GM19193 (cell line): ENCODE results near the gene MEGF6.

Source experiments
- POLR2A ChIP-seq: IDR thresholded peaks from 4 replicates; pipeline ENCODE4 v1.6.1; 2011; ENCODE audit not compliant: insufficient read depth, insufficient read length; ENCODE audit errors: extremely low read depth

MEGF6 gene

DNA sequence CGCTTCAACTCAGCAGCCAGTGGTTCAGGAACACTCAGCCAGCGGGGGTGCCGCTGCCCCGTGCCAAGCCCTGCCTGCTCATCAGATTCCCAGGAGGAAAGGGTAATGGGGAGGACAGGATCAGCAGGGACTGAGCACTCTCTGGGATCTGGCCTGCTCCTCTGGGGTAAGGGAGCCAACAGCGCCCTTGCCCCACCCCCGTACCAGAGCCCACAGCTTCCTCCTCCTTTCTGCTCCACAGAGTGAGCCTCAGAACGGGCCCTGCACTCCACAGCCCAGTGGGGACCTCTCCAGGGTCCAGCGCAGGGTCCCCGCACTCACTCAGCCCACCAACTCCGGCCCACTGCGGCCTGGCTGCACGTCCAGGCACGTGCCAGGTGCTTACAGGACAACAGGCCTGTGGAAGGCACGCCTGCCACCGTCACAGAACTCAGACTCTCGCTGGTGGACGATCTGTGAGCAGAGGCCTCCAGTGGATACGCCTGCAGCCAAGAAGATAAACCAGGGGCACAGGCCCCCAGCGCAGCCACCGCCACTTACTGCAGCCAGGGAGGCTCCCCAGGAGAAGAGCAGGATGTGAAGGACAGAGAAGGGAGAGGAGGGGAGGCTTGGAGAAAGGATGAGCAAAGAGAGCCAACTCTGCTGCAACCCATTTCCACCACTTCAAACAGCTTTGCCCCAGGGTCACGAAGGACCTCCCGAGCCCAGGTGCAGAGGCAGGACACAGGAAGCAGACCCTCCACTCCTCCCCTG lies 2.1 kb downstream of the MEGF6 start:
- TF ChIP-seq POLR2A = no peak

DNA sequence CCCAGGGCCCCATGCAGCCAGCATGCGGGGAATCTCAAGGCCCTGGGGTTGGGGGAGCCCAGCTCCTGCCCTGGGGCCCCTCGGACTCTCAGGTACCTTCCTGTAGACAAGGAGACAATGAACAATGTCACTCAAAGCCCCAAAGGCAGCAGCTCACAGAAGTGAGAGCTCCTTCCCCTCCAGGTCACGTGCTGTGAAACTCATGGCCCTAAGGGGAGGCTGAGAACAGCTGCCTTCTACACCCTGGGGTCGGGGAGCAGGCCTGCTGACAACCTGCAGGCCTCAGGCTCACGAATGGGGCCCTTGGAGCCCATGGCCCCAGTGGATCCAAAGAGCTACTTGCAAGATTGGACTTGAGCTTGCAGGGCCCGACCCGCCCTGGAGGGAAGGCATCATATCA lies 3.2 kb downstream of the MEGF6 start:
- no peak for TF ChIP-seq POLR2A

DNA sequence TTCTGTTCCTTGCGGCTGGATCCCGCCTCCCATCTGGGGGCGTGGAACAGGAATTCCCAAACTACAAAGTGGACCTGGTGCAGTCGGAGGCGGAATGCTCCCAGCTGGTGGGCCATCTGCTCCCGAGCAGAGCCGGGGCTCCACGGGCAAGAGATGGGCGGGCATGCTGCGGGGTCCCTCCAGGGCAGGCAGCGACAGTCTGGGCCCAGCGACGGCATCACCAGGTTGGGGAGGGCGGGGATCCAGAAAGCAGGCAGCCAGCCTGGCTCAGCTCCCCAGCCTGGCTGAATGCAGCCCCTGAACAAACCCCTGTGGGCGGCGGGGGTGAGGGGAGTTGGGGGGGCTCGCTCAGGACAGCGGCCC lies 3.6 kb downstream of the MEGF6 start:
- no peak for TF ChIP-seq POLR2A

DNA sequence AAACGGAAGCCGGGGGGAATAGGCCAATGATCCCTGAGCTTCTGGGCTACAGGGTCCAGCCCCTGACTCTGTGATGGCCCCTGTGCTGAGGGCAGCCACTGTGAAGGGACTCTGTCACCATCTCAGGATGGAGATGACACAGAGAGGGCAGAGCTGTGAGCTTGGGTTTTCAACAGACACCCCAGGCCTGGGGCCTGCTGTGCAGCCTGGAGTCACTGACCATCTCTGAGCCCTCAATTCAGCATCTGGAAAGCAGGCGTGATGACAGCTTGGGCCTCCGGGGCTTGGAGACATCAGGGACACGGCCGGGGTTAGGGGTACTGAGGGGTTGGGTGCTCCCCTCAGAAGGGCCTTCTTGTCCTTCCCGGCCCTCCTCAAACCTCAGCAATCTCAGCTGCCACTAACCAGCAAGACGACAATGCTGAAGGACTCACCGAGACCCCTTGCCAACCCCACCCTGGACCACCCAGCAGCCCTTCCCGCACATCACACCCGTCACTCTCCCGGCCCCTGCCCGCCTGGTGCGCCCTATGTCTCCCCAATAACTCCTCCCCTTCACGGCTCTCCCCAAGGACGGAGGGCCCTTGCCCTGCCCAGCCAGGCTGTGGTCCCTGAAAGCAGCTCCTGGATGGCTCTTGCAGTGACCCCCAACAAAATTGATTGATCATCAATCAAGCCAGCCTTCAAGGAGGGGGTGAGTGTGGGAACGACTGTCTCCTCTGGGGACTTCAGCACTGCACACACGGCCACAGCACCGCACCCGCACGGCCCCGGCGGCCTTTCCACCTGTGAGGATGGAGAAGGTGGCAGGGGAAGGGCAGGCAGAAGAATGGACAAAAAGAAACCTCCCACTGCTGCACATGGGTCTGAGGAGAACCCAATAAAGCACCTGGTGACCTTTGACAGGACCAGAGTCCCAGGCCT lies 4.3 kb downstream of the MEGF6 start:
- TF ChIP-seq POLR2A = no peak

DNA sequence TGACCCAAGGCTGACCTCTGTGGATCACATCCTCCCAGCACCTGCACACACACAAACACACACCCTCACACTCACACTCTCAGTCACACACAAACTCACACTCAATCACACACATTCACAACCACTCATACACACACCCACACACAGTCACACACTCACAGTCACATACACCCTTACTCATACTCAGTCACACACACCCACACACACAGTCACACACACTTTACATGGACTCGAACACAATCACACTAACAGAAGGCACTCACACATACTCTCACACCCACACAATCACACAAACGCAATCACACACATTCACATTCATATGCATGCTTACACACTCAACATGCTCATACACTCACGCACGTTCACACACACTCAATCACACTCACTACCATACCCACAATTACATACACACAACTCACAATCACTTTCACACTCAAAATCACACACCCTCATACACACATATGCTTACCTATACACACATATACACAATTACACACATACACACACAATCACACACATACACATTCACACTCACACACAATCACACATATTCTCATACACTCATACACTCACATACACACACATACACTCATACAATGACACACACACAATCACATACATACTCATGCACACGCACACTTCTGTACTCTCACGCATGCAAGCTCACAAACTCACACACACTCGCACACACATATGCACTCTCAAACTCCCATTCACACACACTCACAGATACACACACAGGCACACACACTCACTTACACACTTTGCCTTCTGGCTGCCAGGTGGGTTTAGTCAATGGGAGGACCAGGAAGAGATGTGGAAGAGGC lies 6.1 kb downstream of the MEGF6 start:
- TF ChIP-seq POLR2A = no peak

DNA sequence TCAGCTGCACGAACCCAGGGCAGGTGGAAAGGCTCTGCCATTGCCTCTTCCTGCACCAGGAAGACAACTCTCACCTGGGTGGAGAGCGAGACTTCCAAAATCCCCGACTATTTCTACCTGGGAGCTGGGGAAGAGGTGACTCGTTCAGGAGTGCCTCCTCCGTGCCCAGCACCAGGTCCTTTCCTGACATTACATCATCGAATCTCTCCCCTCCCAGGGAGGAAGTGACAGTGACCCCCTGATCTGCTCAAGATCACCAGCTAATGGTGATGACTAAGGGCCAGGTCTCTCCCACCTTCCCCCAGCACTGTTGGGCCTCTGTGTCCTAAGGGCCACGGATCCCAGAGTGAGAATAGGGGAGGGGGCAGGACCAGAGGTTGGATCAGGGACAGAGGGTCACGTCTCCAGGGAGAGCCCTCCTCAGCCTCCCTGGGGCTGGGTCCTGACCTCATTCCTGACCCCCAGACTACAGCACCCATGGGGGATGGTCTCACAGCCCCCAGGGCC lies 6.8 kb downstream of the MEGF6 start:
- TF ChIP-seq POLR2A = no peak

DNA sequence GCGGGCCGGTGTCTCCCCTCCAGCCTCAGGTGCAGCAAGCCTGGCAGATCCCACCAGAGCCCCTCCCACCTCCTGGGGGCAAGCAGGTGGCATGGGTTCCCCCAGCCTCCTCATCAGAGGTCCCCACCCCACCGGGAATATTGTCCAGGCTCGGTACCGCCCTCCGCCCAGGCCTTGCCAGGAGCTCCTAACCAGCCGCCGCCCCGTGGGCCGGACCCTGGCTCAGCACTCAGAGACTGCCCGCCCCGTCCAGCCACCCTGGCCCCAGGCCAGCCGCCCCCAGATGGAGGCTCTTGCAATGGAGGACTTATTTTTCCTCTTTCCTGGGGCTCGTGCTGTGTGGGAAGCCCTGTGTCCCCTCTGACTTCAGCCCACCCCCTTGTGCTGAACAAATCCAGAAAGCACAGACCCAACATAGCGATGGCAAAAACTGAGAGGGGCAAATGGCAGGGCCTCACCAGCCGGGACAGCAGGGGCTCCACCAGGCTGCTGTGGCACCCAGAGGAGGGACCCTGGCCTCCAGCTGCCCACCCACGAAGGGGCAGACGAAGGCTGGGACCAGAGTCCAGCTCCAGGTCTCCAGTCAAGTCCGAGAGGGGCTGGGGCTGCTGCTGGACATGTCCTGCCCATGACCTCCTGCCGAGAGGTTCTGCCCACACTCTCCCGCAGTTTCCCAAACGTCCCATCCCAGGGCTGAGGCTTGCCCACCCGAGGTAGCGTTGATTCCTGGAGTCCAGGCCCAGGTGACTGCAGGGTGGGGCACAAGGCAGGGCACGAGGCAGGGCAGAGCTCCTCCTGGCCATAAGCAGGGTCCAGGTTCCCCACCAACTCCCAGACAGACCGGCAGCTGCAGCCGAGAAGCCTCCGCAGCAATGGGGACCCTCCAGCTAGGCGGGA lies 7.5 kb downstream of the MEGF6 start:
- TF ChIP-seq POLR2A = no peak

DNA sequence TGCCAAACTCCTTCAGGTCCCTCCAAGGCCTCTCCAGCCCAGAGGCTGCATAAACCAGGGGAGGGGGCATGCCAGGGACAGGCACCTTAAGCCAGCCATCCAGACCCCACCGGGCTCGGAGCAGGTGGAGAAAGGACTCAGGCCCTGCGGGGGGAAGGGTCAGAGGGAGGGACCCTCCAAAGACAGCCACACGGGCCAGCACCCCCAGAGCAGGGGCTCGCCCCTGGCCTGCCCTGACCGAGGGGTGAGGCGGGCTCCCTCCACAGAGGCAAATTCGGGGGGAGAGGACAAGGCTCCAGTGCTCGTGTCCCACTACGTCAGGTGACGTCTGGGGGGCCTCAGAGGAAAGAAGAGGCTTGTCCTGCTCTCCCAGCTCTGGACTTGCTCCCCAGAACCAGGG lies 8.2 kb downstream of the MEGF6 start:
- TF ChIP-seq POLR2A = no peak

DNA sequence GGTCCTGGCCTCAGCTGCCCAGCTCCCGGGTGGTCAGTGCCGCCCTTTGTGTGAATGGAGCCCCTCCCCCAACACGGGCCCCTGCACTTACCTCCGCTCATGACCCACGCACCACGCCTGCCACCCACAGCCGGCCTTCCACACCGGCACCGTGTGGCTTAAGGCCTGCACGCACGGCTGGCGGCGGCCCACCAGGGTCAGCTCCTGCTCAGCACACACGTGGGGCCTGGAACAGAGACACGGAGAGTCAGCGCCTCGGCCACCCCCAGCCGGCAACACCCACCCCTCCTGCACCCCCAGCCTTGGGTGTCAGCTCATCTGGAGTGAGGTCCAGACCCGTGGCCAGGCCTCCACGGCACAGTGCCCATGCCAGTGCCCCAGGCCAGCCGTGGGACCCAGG lies 8.9 kb downstream of the MEGF6 start:
- no peak for TF ChIP-seq POLR2A

DNA sequence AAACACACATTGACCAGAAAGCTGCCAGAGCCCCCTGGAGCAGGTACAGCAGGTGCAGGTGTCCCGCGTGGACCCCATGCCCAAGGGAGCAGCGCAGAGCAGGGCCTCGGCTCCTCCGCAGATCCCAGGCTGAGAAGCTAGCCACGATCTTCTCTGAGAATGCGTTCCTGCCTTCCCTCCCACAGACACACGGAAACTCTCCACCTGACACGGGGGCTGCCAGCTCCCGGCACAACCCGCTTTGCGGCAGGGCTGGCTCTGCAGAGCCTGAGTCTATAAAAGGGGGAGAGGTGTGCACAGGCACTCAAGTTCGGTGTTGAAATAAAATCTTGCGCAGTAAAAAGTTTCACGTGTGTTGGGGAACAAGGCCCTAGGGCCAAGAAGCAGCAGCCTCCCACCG lies 9.6 kb downstream of the MEGF6 start:
- no peak for TF ChIP-seq POLR2A

DNA sequence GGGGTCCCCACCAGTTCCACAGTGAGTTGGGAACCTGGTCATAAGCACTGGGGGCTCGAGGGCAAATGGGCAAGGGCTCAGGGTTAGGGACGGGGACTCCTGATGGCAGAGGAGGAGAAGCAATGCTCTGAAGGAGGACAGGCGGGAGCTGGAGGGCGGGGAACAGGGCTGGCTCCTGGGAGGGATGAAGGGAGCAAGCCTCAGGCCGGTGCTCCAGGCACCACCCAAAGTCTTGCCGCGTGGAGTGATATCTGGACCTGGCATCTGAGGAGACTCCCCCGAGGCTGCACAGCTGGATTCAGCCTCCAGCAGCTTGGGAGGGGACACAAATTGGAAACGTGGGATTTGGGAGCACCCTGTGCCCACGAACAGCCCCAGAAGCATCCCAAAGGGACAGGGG lies 11.0 kb downstream of the MEGF6 start:
- no peak for TF ChIP-seq POLR2A

DNA sequence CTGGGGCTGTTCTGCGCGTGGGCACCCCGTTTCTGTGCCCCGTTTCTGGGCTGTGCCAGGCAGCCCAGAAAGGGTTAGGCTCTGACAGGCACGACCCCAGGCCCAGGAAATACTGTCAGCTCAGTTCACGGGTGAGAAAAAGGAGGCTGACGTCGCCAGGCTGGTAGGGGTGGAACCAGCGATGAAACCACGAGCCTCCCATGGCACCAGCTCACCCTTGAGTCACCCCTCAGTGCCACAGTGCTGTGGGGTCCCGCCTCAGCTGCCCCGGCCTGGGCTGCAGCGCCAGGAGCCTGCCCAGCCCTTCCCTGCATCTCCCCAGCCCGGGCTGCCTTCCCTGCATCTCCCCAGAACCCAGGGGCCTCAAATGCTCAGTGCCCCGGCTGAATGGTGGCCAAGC lies 11.5 kb downstream of the MEGF6 start:
- no peak for TF ChIP-seq POLR2A

DNA sequence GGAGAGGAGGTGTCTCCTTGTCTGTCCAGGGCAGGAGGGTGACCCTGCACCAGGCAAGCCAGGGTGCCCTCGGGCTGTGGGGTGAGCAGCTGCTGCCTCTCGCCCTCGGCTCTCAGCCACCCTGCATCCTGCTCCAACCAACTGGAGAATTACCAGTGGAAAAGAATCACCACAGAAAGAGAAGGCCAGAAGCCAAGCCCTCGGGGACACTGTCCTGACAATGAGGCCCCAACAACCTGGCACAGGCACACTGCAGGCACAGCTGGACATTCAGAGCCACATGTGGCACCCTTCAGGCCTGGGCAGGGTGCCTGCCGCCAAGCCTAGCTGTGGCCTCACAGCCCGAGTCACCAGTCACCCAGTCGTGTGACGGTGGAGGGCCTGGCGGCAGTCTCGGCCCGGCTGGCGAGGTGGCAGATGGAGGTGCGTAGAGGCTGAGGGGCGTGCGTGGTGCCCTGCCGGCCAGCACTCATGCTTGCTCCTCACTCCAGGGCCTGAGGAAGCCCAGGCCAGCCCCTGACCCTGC lies 12.0 kb downstream of the MEGF6 start:
- no peak for TF ChIP-seq POLR2A
